ENCODE measurements around the gene LRRC4C.

DNA sequence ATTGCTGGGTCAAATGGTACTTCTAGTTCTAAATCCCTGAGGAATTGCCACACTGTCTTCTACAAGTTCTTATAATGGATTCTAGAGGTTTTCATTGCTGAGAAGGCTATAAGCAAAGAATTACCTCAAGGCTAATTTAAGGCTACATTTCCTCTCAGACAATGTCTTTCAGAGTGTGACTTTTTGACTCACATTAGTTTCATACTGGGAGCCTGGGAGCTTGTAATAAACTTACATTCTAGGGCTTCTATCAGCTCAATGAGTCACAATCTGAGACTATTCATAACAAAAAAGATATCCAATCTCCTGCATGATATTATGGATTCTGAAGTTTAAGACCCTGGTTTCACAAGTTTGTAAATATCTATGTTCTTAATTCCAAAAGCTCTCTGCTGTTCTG, 408.7 kb downstream of the LRRC4C start:
- TF ChIP-seq, protein P1, sequence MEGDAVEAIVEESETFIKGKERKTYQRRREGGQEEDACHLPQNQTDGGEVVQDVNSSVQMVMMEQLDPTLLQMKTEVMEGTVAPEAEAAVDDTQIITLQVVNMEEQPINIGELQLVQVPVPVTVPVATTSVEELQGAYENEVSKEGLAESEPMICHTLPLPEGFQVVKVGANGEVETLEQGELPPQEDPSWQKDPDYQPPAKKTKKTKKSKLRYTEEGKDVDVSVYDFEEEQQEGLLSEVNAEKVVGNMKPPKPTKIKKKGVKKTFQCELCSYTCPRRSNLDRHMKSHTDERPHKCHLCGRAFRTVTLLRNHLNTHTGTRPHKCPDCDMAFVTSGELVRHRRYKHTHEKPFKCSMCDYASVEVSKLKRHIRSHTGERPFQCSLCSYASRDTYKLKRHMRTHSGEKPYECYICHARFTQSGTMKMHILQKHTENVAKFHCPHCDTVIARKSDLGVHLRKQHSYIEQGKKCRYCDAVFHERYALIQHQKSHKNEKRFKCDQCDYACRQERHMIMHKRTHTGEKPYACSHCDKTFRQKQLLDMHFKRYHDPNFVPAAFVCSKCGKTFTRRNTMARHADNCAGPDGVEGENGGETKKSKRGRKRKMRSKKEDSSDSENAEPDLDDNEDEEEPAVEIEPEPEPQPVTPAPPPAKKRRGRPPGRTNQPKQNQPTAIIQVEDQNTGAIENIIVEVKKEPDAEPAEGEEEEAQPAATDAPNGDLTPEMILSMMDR (IDR thresholded peaks at IDR 0.05), result no peak
- TF ChIP-seq, protein P2, sequence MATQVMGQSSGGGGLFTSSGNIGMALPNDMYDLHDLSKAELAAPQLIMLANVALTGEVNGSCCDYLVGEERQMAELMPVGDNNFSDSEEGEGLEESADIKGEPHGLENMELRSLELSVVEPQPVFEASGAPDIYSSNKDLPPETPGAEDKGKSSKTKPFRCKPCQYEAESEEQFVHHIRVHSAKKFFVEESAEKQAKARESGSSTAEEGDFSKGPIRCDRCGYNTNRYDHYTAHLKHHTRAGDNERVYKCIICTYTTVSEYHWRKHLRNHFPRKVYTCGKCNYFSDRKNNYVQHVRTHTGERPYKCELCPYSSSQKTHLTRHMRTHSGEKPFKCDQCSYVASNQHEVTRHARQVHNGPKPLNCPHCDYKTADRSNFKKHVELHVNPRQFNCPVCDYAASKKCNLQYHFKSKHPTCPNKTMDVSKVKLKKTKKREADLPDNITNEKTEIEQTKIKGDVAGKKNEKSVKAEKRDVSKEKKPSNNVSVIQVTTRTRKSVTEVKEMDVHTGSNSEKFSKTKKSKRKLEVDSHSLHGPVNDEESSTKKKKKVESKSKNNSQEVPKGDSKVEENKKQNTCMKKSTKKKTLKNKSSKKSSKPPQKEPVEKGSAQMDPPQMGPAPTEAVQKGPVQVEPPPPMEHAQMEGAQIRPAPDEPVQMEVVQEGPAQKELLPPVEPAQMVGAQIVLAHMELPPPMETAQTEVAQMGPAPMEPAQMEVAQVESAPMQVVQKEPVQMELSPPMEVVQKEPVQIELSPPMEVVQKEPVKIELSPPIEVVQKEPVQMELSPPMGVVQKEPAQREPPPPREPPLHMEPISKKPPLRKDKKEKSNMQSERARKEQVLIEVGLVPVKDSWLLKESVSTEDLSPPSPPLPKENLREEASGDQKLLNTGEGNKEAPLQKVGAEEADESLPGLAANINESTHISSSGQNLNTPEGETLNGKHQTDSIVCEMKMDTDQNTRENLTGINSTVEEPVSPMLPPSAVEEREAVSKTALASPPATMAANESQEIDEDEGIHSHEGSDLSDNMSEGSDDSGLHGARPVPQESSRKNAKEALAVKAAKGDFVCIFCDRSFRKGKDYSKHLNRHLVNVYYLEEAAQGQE (IDR thresholded peaks at IDR 0.05; ENCODE audit: low read depth, low read length), result no peak
- TF ChIP-seq RAD21 (IDR thresholded peaks at IDR 0.05; ENCODE audit: low read length), result no peak
- TF ChIP-seq JUND (IDR thresholded peaks at IDR 0.05), result no peak
- no peak for TF ChIP-seq POLR2AphosphoS5 (IDR thresholded peaks at IDR 0.05; ENCODE audit: low read depth, low read length)
- TF ChIP-seq MXI1 (IDR thresholded peaks at IDR 0.05; ENCODE audit: low read depth, low read length), result no peak
- TF ChIP-seq FOXJ3 (CRISPR knock-in tag; IDR thresholded peaks at IDR 0.05), result no peak

Measured in SK-N-SH (cell line).